Stimulated activated CD4-positive, alpha-beta T cell treated with anti-CD3 and anti-CD28 coated beads, Interleukin-4, amount 100 ng/mL, for 4 hours (primary cell): ENCODE data around the gene CPB2.

Experiments used
- DNase-seq, 2 experiments: peaks; one replicate each; pipeline ENCODE4 v3.0.0-alpha.2; 2020

The CPB2 gene

DNA sequence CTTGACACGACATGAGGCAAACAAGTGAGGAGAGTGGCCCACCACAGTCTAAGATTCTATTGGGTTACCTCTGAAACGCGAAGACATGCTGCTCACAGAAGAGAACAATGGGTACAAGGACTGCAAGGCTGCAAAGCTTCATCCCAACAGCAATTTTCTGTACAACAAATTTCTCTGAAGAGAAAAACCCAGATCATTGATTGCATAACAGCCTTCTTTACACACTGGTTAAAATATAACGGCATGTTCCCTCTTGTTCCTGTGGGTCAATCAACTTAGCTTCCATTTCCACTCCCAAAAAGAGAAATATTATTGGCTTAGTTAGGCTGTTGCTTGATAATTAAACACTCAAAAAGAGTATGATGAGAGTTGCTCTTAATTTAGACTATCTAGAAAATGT, at the start of gene CPB2:
Gene CPB2, minus strand, starts transcription at position 166 of the 400 bp plus-strand sequence. Its CDS starts 24 bp downstream, at position 142.
- DNase-seq = no peak

GRCh38 chr13:46154136-46154801, 49.4 kb upstream of the CPB2 start:
- no peak for DNase-seq

- no peak for DNase-seq
Observed at GRCh38 chr13:46152627-46153328, 47.9 kb upstream of the CPB2 start.

DNA sequence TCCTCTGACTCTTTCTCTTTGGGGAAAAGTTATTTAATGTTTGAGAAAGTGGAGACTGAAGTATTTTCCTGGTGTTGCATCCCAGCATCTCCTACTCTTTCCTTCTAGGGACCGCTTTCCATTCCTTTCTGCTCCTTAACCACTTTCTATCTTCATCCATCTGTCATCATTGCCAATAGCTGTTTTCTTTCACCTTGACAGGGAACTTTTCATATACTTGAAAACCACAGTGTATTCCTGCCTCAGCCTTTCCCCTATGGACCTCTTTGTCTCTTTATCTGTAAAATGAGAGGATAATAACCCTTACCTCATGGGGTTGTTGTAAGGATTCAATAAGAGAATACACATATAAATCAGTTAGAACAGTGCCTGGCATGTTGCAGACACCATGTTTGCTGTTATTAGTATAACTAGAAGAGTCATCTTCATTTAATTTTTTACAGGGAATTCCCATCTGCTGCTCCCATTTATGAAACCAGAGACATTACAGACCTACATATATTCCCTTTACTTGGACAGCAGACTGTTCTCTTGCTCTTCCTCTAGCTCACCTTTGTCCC, 45.4 kb upstream of the CPB2 start:
- DNase-seq = no peak

GRCh38 chr13:46149272-46150133, 44.7 kb upstream of the CPB2 start:
- peak in 1 of 2 experiments; percentile 36 for DNase-seq

DNA sequence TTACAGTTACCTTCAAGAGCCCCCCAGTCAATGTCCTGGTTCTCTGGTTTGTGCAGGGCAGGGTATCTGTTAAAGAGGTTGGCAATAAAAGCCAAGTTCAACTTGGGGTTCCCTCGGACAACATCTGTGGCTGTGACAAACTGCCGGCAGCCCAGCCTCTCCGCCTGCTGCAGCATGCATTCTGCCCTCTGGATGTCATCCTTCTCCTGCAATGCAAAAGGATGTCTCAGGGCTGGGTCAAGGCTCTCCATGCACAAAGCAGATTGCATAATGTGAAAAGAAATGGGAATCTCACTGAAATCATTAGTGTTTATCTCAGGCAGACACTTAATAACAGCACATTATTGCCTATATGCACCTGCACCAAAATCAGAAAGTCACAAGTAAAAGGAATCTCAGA, 42.1 kb upstream of the CPB2 start:
- DNase-seq = no peak

DNA sequence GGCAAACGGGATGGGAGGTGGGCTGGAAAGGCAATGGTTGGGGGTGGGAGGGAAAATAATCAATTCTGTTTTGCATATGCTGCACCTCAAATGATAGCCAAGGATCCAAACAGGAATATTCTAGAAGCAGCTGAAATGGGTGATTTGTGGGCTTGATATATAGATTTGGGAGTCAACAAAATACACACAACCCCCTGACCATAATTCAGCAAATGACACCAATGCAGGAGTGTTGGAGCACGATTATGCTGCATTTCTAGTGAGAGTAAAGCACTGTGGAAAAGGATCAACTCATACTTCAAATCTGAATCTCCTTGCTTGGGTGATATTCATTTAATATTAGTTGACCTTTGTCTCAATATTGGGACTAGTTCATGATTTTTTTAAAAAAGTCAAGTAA, 41.1 kb upstream of the CPB2 start:
- no peak for DNase-seq

DNA sequence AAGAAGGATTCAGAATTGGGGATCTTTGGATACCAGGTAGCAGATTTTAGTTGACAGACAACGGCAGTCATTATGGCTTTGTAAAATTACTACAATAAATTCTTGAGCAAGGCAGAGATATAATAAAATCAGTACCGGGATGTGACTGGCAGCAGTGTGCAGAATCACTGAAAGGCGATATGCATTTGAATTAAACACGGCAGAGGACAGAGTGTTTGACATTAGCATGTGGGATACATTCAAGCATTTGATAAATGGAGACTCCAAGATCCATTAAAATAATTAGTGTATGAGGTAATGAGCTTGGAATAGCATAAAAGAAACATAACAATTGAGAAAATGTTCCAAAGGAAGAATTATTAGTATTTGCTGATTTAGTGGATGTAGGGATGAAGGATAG, 40.3 kb upstream of the CPB2 start:
- no peak for DNase-seq

- DNase-seq = no peak
Observed at GRCh38 chr13:46143184-46143701, 38.4 kb upstream of the CPB2 start.

GRCh38 chr13:46142776-46143175, 37.9 kb upstream of the CPB2 start:
- no peak for DNase-seq

DNA sequence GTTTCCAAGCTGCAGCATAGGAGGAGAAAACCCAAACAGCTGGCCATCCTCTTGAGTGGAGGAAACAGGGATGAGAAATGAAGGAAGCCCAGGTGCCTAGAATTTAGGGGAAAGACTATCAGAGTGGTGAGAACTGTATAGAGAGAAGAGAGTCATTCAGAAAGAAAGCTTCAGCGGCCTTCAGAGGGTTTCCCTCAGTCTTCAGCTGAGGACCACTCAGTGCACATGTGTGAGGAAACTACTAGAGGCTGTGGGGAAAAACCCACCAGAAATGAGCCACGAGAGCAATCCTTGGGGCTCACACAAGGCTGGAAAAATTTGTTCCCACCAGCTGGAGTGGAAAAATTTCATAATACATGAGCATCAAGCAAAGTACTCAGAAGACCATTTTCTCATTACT, 35.2 kb upstream of the CPB2 start:
- no peak for DNase-seq

DNA sequence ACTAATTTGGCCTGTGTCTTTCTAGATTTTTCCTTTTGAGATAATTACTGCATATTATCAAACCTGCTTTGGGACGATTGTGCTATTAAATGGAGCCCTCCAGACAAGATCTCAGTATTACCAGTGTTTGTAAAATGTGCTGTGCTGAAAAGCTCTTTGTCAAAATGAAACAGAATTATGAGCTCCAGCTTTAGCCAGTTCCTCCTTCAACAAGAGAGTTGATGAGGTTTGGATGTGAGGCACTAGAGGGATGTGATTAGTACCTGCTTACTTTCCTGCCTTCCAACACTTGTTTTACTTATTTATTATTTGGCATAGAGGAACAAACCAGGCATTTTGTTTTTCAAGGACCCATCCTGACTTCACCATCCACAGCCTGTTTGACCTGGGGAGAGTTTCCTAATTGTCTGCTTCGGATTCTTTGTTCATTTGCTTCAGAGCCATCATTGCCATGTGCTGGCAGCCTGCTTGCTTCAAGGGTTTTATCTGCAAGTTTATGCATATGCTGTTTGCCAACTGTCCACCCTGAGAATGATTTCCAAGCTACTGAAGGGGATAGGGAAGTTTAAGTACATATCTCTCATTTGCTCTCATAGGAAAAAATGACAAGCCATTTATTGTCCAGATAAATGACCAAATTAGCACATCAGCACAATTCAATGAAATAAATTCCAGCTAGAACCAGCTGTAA, 32.9 kb upstream of the CPB2 start:
- DNase-seq = no peak

- DNase-seq = no peak
Observed at GRCh38 chr13:46136688-46137087, 31.9 kb upstream of the CPB2 start.

- no peak for DNase-seq
Observed at GRCh38 chr13:46134961-46135522, 30.2 kb upstream of the CPB2 start.

DNA sequence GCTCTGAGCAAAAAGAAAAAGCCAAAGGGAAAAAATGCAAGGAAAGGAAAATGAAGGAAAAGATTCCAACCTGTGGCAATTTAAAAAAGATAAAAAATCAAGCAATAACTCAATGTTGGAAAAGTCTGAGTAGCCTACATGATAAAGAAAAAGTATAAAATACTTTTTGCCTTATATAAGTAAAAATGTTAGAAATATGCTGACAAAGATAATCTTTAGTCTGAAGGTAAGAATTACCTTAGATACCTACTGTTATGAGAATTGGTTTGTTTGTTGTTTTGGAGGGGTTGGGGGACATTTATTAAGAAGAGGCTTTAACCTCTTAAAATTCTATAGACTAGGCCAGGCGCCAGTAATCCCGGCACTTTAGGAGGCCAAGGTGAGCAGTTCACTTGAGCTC, 29.7 kb upstream of the CPB2 start:
- no peak for DNase-seq

DNA sequence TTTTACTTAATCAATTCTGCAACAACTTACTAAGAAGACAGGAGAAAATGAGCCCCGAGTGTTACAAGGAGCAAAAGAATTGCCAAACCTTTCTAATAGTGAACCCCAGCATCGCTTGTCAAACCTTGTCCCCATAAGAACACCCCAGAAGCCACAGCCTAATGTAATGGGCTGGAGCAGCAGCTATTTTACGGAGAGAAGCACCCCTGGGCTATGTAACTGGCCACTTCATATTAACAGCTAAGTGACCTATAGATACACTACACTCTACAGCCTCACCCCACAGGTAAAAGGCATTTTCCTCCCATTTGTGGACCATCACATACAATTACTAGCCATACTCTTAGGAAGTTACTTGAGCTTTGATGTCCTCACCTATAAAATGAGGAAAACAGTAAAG, 27.3 kb upstream of the CPB2 start:
- DNase-seq = no peak

DNA sequence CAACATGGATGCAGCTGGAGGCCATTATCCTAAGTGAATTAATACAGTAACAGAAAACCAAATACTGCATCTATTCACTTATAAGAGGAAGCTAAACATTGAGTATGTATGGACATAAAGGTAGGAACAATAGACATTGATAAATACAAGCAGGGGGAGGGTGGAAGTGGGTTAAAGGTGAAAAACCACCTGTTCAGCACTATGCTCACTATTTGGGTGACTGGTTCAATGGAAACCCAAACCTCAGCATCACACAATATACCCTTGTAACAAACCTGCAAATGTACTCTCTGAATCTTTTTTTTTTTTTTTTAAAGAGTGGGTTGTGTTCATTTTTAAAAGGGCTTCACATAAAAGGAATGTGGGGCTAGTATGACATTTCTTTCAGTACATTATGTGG, 26.9 kb upstream of the CPB2 start:
- DNase-seq = no peak

DNA sequence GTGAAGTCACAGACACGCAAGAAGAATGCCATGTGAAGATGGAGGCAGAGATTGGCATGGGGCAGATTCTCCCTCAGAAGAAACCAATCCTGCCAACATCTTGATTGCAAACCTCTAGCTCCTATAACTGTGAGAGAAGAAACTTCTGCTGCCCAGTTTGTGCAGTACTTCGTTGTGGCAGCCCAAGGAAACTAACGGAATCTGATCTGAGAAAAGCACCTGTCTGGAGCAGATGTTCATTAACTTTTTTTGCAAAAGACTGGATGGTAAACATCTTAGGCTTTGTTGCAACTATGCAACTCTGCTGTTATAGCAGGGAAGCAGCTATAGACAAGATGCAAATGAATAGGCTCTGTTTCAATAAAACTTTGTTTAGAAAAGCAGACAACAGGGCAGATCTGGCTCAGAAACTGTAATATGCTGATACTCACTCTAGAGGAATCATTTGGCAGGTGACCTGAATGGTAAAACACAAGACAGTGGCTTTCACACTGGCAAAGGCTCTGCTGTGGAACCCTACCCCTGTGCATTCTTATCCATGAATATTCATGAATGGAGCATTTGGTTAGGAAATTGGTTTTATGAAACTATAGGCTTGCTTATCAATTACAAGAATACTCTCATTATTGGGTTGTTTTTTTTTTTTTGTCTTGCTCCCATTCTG, 25.3 kb upstream of the CPB2 start:
- no peak for DNase-seq

GRCh38 chr13:46129124-46129523, 24.3 kb upstream of the CPB2 start:
- no peak for DNase-seq

DNA sequence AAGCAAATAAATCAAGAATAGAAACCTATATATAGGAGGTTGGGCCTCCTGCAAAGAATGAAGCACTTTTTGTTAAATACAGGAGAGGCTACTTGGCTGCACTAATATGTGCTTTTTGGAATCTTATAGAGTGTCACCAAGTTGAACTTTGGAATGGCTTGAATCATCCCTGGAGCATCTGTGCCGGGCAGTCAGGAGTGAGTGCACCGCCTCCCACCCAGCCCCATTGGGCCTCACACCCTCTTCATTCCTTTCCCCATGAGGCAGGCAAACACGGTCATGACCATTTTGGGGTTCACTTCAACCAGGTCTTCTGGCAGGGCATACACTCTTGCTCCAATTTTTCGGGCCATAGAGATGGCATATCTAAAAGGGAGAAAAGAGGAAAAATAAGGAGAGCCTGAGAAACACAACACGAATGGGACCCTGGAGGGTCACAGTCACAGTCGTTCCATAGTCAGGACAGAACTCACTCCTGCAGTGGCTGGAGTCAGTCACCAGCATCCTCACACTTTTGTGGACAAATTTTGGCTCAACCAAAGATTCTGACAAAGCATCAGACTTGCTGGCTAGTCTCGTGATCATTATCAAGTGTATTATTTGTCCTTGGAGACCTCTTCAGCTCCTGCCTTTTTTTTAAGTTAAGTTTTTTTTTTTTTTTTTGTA, 22.7 kb upstream of the CPB2 start:
- DNase-seq = no peak
